Skeletal muscle satellite cell (primary cell): Measurements from ENCODE around the gene GUK1.

ENCODE experiments used
- H3K27me3 ChIP-seq: 2 replicates; pipeline ENCODE4 v1.7.0; 2013; ENCODE audit warnings: low read length; ENCODE audit not compliant: control insufficient read depth, insufficient read depth
- H3K36me3 ChIP-seq: 2 replicates; pipeline ENCODE4 v1.7.0; 2013; ENCODE audit warnings: mild to moderate bottlenecking, control low read depth, low read length; ENCODE audit not compliant: insufficient read depth
- H3K4me1 ChIP-seq: 2 replicates; pipeline ENCODE4 v1.7.0; 2013; ENCODE audit warnings: low read length; ENCODE audit not compliant: control insufficient read depth, insufficient read depth
- H3K4me2 ChIP-seq: 2 replicates; pipeline ENCODE4 v1.7.0; 2013; ENCODE audit warnings: mild to moderate bottlenecking, low read length
- H3K4me3 ChIP-seq: 2 replicates; pipeline ENCODE4 v1.7.0; 2013; ENCODE audit warnings: low read length
- H3K9ac ChIP-seq: 2 replicates; pipeline ENCODE4 v1.7.0; 2013; ENCODE audit warnings: mild to moderate bottlenecking, low read depth, low read length, moderate library complexity
- H3K9me3 ChIP-seq: replicated peaks from 2 replicates; pipeline ENCODE4 v1.7.0; 2013; ENCODE audit warnings: mild to moderate bottlenecking, control low read depth, low read length

GUK1 gene

GRCh38 chr1:228140724-228141225, 696 bp downstream of the GUK1 start:
- no peaks in the 10 kb centered on the region for H3K9me3 ChIP-seq
- peak overlapping the region; percentile 100 for H3K9ac ChIP-seq
- peaks cover 17% of the 10 kb centered on the region for H3K27me3 ChIP-seq
- peak overlapping the region; percentile 97 for H3K4me2 ChIP-seq
- peaks cover 26% of the 10 kb centered on the region for H3K36me3 ChIP-seq
- H3K4me1 ChIP-seq: peaks cover 30% of the 10 kb centered on the region
- H3K4me3 ChIP-seq: peak overlapping the region; percentile 94

- no peaks in the 10 kb centered on the region for H3K9me3 ChIP-seq
- H3K27me3 ChIP-seq: peaks cover 10% of the 10 kb centered on the region
- H3K4me3 ChIP-seq: peak overlapping the region; percentile 94
- H3K4me1 ChIP-seq: peaks cover 30% of the 10 kb centered on the region
- H3K9ac ChIP-seq: peak overlapping the region; percentile 100
- peaks cover 32% of the 10 kb centered on the region for H3K36me3 ChIP-seq
- peak overlapping the region; percentile 97 for H3K4me2 ChIP-seq
Observed at GRCh38 chr1:228141226-228142044, 1.4 kb downstream of the GUK1 start.

- Histone ChIP-seq H3K27me3 (peaks cover 2% of the 10 kb centered on the region), H3K4me2 (peak overlapping the region; percentile 97), H3K4me1 (peaks cover 30% of the 10 kb centered on the region), H3K4me3 (peak overlapping the region; percentile 94), H3K36me3 (peaks cover 39% of the 10 kb centered on the region), H3K9ac (peak overlapping the region; percentile 100), H3K9me3 (no peaks in the 10 kb centered on the region)
Observed at GRCh38 chr1:228142155-228142691, 2.1 kb downstream of the GUK1 start.

GRCh38 chr1:228142701-228143136, 2.6 kb downstream of the GUK1 start:
- peak overlapping the region; percentile 100 for H3K9ac ChIP-seq
- peak overlapping the region; percentile 97 for H3K4me2 ChIP-seq
- H3K4me3 ChIP-seq: peak overlapping the region; percentile 94
- no peaks in the 10 kb centered on the region for H3K9me3 ChIP-seq
- H3K27me3 ChIP-seq: no peaks in the 10 kb centered on the region
- H3K4me1 ChIP-seq: peaks cover 30% of the 10 kb centered on the region
- H3K36me3 ChIP-seq: peaks cover 44% of the 10 kb centered on the region

GRCh38 chr1:228143480-228144192, 3.6 kb downstream of the GUK1 start:
- Histone ChIP-seq H3K9ac (peak overlapping the region; percentile 100), H3K9me3 (no peaks in the 10 kb centered on the region), H3K36me3 (peaks cover 53% of the 10 kb centered on the region), H3K4me1 (peaks cover 36% of the 10 kb centered on the region), H3K4me3 (peak overlapping the region; percentile 94), H3K4me2 (peak overlapping the region; percentile 97), H3K27me3 (no peaks in the 10 kb centered on the region)

- peaks cover 43% of the 10 kb centered on the region for H3K4me1 ChIP-seq
- H3K4me3 ChIP-seq: no peak overlapping the region
- H3K9me3 ChIP-seq: no peaks in the 10 kb centered on the region
- no peak overlapping the region for H3K9ac ChIP-seq
- no peaks in the 10 kb centered on the region for H3K27me3 ChIP-seq
- H3K36me3 ChIP-seq: peaks cover 59% of the 10 kb centered on the region
- H3K4me2 ChIP-seq: peak overlapping the region; percentile 97
Observed at GRCh38 chr1:228144193-228144992, 4.3 kb downstream of the GUK1 start.

- no peaks in the 10 kb centered on the region for H3K27me3 ChIP-seq
- peaks cover 61% of the 10 kb centered on the region for H3K36me3 ChIP-seq
- no peak overlapping the region for H3K4me2 ChIP-seq
- H3K4me1 ChIP-seq: peaks cover 49% of the 10 kb centered on the region
- H3K9me3 ChIP-seq: no peaks in the 10 kb centered on the region
- H3K9ac ChIP-seq: no peak overlapping the region
- H3K4me3 ChIP-seq: no peak overlapping the region
Observed at GRCh38 chr1:228144993-228145343, 4.9 kb downstream of the GUK1 start.

- Histone ChIP-seq H3K4me3 (no peak overlapping the region), H3K27me3 (no peaks in the 10 kb centered on the region), H3K9ac (no peak overlapping the region), H3K9me3 (no peaks in the 10 kb centered on the region), H3K4me2 (no peak overlapping the region), H3K4me1 (peaks cover 57% of the 10 kb centered on the region), H3K36me3 (peaks cover 59% of the 10 kb centered on the region)
Observed at GRCh38 chr1:228145463-228146416, 5.7 kb downstream of the GUK1 start.

- H3K4me1 ChIP-seq: peaks cover 62% of the 10 kb centered on the region
Observed at GRCh38 chr1:228146417-228147150, 6.5 kb downstream of the GUK1 start.

More at GRCh38 chr1:228146417-228147150, 6.5 kb downstream of the GUK1 start:
- Histone ChIP-seq H3K27me3 (no peaks in the 10 kb centered on the region), H3K4me3 (no peak overlapping the region), H3K9ac (no peak overlapping the region), H3K4me2 (no peak overlapping the region), H3K9me3 (no peaks in the 10 kb centered on the region), H3K36me3 (peaks cover 59% of the 10 kb centered on the region)
